Glutamatergic neuron (in vitro differentiated cells): ENCODE data around the gene SHROOM3. TPM values are rescaled to one million over a fixed set of nuclear protein-coding genes. Genes with fewer than 3 reads are reported as not detected.

ENCODE experiments used
- DNase-seq: peaks from one replicate; pipeline ENCODE4 v3.0.0; 2022
- H3K27ac Mint-ChIP-seq: one replicate; pipeline ENCODE4 v1.8.0; 2020; ENCODE audit warnings: mild to moderate bottlenecking, mixed read lengths, inconsistent platforms; ENCODE audit not compliant: unreplicated experiment
- H3K27me3 Mint-ChIP-seq: one replicate; pipeline ENCODE4 v1.8.0; 2020; ENCODE audit warnings: mild to moderate bottlenecking, moderate library complexity, mixed read lengths, inconsistent platforms; ENCODE audit not compliant: unreplicated experiment
- H3K36me3 Mint-ChIP-seq: one replicate; pipeline ENCODE4 v1.8.0; 2020; ENCODE audit warnings: mild to moderate bottlenecking, mixed read lengths, inconsistent platforms; ENCODE audit not compliant: unreplicated experiment
- H3K4me1 Mint-ChIP-seq: one replicate; pipeline ENCODE4 v1.8.0; 2020; ENCODE audit warnings: mild to moderate bottlenecking, low read depth, mixed read lengths, inconsistent platforms; ENCODE audit not compliant: unreplicated experiment
- H3K4me3 Mint-ChIP-seq: one replicate; pipeline ENCODE4 v1.8.0; 2020; ENCODE audit warnings: mild to moderate bottlenecking, mixed read lengths, inconsistent platforms; ENCODE audit not compliant: unreplicated experiment
- H3K9me3 Mint-ChIP-seq: one replicate; pipeline ENCODE4 v1.8.0; 2020; ENCODE audit warnings: mild to moderate bottlenecking, moderate library complexity, mixed read lengths, inconsistent platforms; ENCODE audit not compliant: unreplicated experiment
- CTCF ChIP-seq: fragments of 200-600 bp; sonication (generic); IDR thresholded peaks from one replicate; pipeline ENCODE4 v1.5.0; 2021; ENCODE audit not compliant: partially characterized antibody, unreplicated experiment
- total RNA-seq: library from RNA; stranded (reverse); fragmentation: NEBNext Ultra II Directional; extraction: Animal tissue kit (Norgen Biotek cat#: 25700); gene quantifications from one replicate; pipeline ENCODE4 v1.2.1, GENCODE V29; 2021; ENCODE audit not compliant: unreplicated experiment

The SHROOM3 gene
- total RNA-seq, 1 donor from 2014 or later, result 1.9 TPM

GRCh38 chr4:76637712-76638361 is 202.8 kb downstream of the SHROOM3 start:
- no peak for DNase-seq
- no peaks in the 10 kb centered on the region for H3K4me1 Mint-ChIP-seq
- no peaks in the 10 kb centered on the region for H3K36me3 Mint-ChIP-seq
- no peak overlapping the region for H3K4me3 Mint-ChIP-seq
- no peak for TF ChIP-seq CTCF
- no peak overlapping the region for H3K27ac Mint-ChIP-seq
- H3K9me3 Mint-ChIP-seq, result peaks cover 2% of the 10 kb centered on the region
- peaks cover 4% of the 10 kb centered on the region for H3K27me3 Mint-ChIP-seq

- no peak for DNase-seq
- Mint-ChIP-seq H3K27ac (no peak overlapping the region), H3K27me3 (peaks cover 4% of the 10 kb centered on the region), H3K4me3 (no peak overlapping the region), H3K4me1 (no peaks in the 10 kb centered on the region), H3K36me3 (no peaks in the 10 kb centered on the region), H3K9me3 (peaks cover 2% of the 10 kb centered on the region)
- TF ChIP-seq CTCF, result no peak
These were observed 204.3 kb downstream of the SHROOM3 start for GRCh38 chr4:76639288-76639687.

- H3K27ac Mint-ChIP-seq, result no peak overlapping the region
- no peak for DNase-seq
- no peak overlapping the region for H3K4me3 Mint-ChIP-seq
- no peak for TF ChIP-seq CTCF
- H3K36me3 Mint-ChIP-seq, result no peaks in the 10 kb centered on the region
- H3K4me1 Mint-ChIP-seq, result no peaks in the 10 kb centered on the region
- peaks cover 4% of the 10 kb centered on the region for H3K27me3 Mint-ChIP-seq
- H3K9me3 Mint-ChIP-seq, result peaks cover 2% of the 10 kb centered on the region
These were observed 205.4 kb downstream of the SHROOM3 start for GRCh38 chr4:76640353-76640910.

- DNase-seq, result no peak
- Mint-ChIP-seq H3K9me3 (peaks cover 2% of the 10 kb centered on the region), H3K4me3 (no peak overlapping the region), H3K27ac (no peak overlapping the region), H3K4me1 (no peaks in the 10 kb centered on the region), H3K36me3 (no peaks in the 10 kb centered on the region), H3K27me3 (peaks cover 4% of the 10 kb centered on the region)
- TF ChIP-seq CTCF, result no peak
These were observed 206.3 kb downstream of the SHROOM3 start for GRCh38 chr4:76641351-76641750.

- no peak overlapping the region for H3K27ac Mint-ChIP-seq
- H3K27me3 Mint-ChIP-seq, result peaks cover 4% of the 10 kb centered on the region
- H3K9me3 Mint-ChIP-seq, result peaks cover 2% of the 10 kb centered on the region
- no peak for TF ChIP-seq CTCF
- DNase-seq, result no peak
- no peaks in the 10 kb centered on the region for H3K36me3 Mint-ChIP-seq
- no peaks in the 10 kb centered on the region for H3K4me1 Mint-ChIP-seq
- H3K4me3 Mint-ChIP-seq, result no peak overlapping the region
These were observed 206.7 kb downstream of the SHROOM3 start for GRCh38 chr4:76641758-76642157.
